ENCODE measurements around the gene FAM83G.

DNA sequence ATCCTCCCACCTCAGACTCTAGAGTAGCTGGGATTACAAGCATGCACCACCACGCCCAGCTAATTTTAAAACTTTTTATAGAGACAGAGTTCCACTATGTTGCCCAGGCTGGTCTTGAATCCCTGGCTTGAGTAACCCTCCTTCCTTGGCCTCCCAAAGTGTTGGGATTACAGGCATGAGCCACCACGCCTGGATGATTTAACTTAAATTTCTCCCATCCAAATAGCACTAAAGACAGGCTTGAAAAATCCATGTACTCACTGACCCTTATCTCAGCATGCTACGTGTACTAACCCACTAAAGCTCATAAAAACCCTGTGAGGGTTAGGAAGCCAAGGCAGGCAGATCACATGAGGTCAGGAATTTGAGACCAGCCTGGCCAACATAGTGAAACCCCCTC is 48.0 kb downstream of the FAM83G start:
- TF ChIP-seq POLR2A (IDR thresholded peaks at IDR 0.05; ENCODE audit: low read length) (no peak), GATA1 (IDR thresholded peaks at IDR 0.05; ENCODE audit: low read depth, low read length) (no peak)
